ENCODE results near the gene ATF4.

GRCh38 chr22:39477542-39477941, 42.8 kb upstream of the ATF4 start:
- TF ChIP-seq POLR2A (IDR thresholded peaks at IDR 0.05; ENCODE audit: low read depth, low read length) (no peak), EZH2 (IDR thresholded peaks at IDR 0.05; ENCODE audit: borderline replicate concordance, low read depth, low read length, severe bottlenecking) (no peak), POLR2AphosphoS5 (IDR thresholded peaks at IDR 0.05; ENCODE audit: insufficient read depth, low read depth, low read length) (no peak), FOS (IDR thresholded peaks at IDR 0.05; ENCODE audit: borderline replicate concordance, insufficient read depth, low read length) (no peak), GATA2 (IDR thresholded peaks at IDR 0.05; ENCODE audit: insufficient read depth, insufficient read length, low read depth, low read length) (no peak), MYC (IDR thresholded peaks at IDR 0.05; ENCODE audit: low read depth, low read length) (no peak)
- TF ChIP-seq, protein P1, sequence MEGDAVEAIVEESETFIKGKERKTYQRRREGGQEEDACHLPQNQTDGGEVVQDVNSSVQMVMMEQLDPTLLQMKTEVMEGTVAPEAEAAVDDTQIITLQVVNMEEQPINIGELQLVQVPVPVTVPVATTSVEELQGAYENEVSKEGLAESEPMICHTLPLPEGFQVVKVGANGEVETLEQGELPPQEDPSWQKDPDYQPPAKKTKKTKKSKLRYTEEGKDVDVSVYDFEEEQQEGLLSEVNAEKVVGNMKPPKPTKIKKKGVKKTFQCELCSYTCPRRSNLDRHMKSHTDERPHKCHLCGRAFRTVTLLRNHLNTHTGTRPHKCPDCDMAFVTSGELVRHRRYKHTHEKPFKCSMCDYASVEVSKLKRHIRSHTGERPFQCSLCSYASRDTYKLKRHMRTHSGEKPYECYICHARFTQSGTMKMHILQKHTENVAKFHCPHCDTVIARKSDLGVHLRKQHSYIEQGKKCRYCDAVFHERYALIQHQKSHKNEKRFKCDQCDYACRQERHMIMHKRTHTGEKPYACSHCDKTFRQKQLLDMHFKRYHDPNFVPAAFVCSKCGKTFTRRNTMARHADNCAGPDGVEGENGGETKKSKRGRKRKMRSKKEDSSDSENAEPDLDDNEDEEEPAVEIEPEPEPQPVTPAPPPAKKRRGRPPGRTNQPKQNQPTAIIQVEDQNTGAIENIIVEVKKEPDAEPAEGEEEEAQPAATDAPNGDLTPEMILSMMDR (IDR thresholded peaks at IDR 0.05; ENCODE audit: extremely low read depth in 1 of 2, insufficient read depth in 1 of 2, low read depth in 1 of 2, low read length in 2 of 2), result no peak
- TF ChIP-seq, protein P2, sequence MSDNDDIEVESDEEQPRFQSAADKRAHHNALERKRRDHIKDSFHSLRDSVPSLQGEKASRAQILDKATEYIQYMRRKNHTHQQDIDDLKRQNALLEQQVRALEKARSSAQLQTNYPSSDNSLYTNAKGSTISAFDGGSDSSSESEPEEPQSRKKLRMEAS (IDR thresholded peaks at IDR 0.05; ENCODE audit: insufficient read depth, insufficient read length), result no peak
